Dermis microvascular lymphatic vessel endothelial cell (primary cell): ENCODE results near the gene HDAC2. TPM values are rescaled to one million over a fixed set of nuclear protein-coding genes. Genes with fewer than 3 reads are reported as not detected.
"Not testable (repeated sequence)": the region's sequence is repeated elsewhere in the genome, so short reads cannot be mapped to it uniquely, and the experiment has no call there.

Source experiments
- DNase-seq, 2 donors: peaks; one replicate each; pipeline versions ENCODE4 v3.0.0 to v3.0.0-alpha.2; 2010; ENCODE audit warnings: low read depth in 2 of 2
- total RNA-seq: library from RNA; depleted of rRNA; stranded (reverse); fragments of >200 nt; gene quantifications from 2 replicates; pipeline ENCODE4 v1.2.1, GENCODE V29; 2014

HDAC2 gene
- total RNA-seq, 1 donor from 2014 or later = 58.5 TPM

- peak in 1 of 2 donors; percentile 41 for DNase-seq
Observed at GRCh38 chr6:113920663-113921267, 50.2 kb downstream of the HDAC2 start.

- DNase-seq = not testable (repeated sequence)
Observed at GRCh38 chr6:113910285-113910684, 60.7 kb downstream of the HDAC2 start.

- peak; percentile 69 to 79 for DNase-seq
Observed at GRCh38 chr6:113909224-113909856, 61.6 kb downstream of the HDAC2 start.

- no peak for DNase-seq
Observed at GRCh38 chr6:113908801-113909200, 62.1 kb downstream of the HDAC2 start.

GRCh38 chr6:113907102-113907815 lies 63.7 kb downstream of the HDAC2 start:
- DNase-seq = peak in 1 of 2 donors; percentile 35

- peak; percentile 65 to 91 for DNase-seq
Observed at GRCh38 chr6:113903666-113904330, 67.2 kb downstream of the HDAC2 start.

GRCh38 chr6:113901482-113901881 lies 69.5 kb downstream of the HDAC2 start:
- DNase-seq = peak in 1 of 2 donors; percentile 66

GRCh38 chr6:113894712-113895674 lies 76.0 kb downstream of the HDAC2 start:
- DNase-seq = no peak

GRCh38 chr6:113893866-113894265 lies 77.1 kb downstream of the HDAC2 start:
- DNase-seq = peak; percentile 28 to 83

GRCh38 chr6:113893451-113893850 lies 77.5 kb downstream of the HDAC2 start:
- no peak for DNase-seq

GRCh38 chr6:113888956-113889630 lies 81.9 kb downstream of the HDAC2 start:
- DNase-seq = no peak

GRCh38 chr6:113888493-113888892 lies 82.5 kb downstream of the HDAC2 start:
- DNase-seq = no peak

- DNase-seq = no peak
Observed at GRCh38 chr6:113886512-113886911, 84.4 kb downstream of the HDAC2 start.

- no peak for DNase-seq
Observed at GRCh38 chr6:113884011-113884410, 86.9 kb downstream of the HDAC2 start.

Other genes starting within 250 kb of the HDAC2 start
- gene MARCKS, start 113.8 kb downstream of the HDAC2 start, total RNA-seq = 218 and 247 TPM in 2 replicates